CD4-positive, alpha-beta T cell (primary cell): ENCODE measurements around the gene MCCC2. TPM values are rescaled to one million over a fixed set of nuclear protein-coding genes. Genes with fewer than 3 reads are reported as not detected.

Source experiments
- ATAC-seq: fragments of 200-7000 bp; cut with Tn5 transposase; one replicate; pipeline ENCODE4 v1.10.0; 2022; ENCODE audit warnings: mild to moderate bottlenecking; ENCODE audit not compliant: poor library complexity
- CTCF ChIA-PET: fragments of 350-600 bp; sonication (Branson Sonifier 250); formaldehyde crosslinking; loops from one replicate; lab custom pipeline; 2021; ENCODE audit warnings: antibody characterized with exemption, inconsistent platforms; lab: Charles Lee
- POLR2A ChIA-PET: fragments of 350-600 bp; sonication (Branson Sonifier 250); formaldehyde crosslinking; loops from one replicate; lab custom pipeline; 2021; ENCODE audit warnings: antibody characterized with exemption, inconsistent platforms; lab: Charles Lee
- DNase-seq, 14 experiments: peaks; one replicate each; pipeline ENCODE4 v3.0.0-alpha.2; 2013 to 2020; ENCODE audit warnings: mixed read lengths in 2 of 14
- H3K27ac ChIP-seq, 2 donors: one replicate each; pipeline versions ENCODE4 v1.5.1 to v1.7.0; 2013; ENCODE audit warnings: low read length in 2 of 2, low read depth in 1 of 2, mild to moderate bottlenecking in 1 of 2
- H3K27me3 ChIP-seq, 2 experiments: 1 replicate in 1 of 2; 2 replicates in 1 of 2; pipeline versions ENCODE4 v1.6.1 to v1.7.0; 2013; ENCODE audit warnings: low read length in 2 of 2, control low read depth in 1 of 2, mild to moderate bottlenecking in 1 of 2, moderate library complexity in 1 of 2; ENCODE audit not compliant: insufficient read depth in 2 of 2, control insufficient read depth in 1 of 2
- H3K36me3 ChIP-seq: one replicate; pipeline ENCODE4 v1.6.1; 2013; ENCODE audit warnings: low read length, control low read depth; ENCODE audit not compliant: insufficient read depth
- H3K4me1 ChIP-seq: one replicate; pipeline ENCODE4 v1.6.1; 2013; ENCODE audit warnings: low read length, control low read depth; ENCODE audit not compliant: insufficient read depth
- H3K4me3 ChIP-seq: one replicate; pipeline ENCODE4 v1.5.1; 2013; ENCODE audit warnings: mild to moderate bottlenecking, low read length, moderate library complexity
- H3K9me3 ChIP-seq, 2 experiments: 1 replicate in 1 of 2; 2 replicates in 1 of 2; pipeline versions ENCODE4 v1.6.1 to v1.7.0; 2013; ENCODE audit warnings: low read length in 2 of 2, mild to moderate bottlenecking in 2 of 2, control low read depth in 1 of 2, moderate library complexity in 1 of 2; ENCODE audit not compliant: control insufficient read depth in 1 of 2, insufficient read depth in 1 of 2
- H3K27ac Mint-ChIP-seq: one replicate; pipeline ENCODE4 v1.8.0; 2020; ENCODE audit warnings: mixed read lengths
- H3K27me3 Mint-ChIP-seq: one replicate; pipeline ENCODE4 v1.8.0; 2021; ENCODE audit warnings: mixed read lengths
- H3K36me3 Mint-ChIP-seq: one replicate; pipeline ENCODE4 v1.8.0; 2021; ENCODE audit warnings: low read depth, mixed read lengths
- H3K4me1 Mint-ChIP-seq: one replicate; pipeline ENCODE4 v1.8.0; 2021; ENCODE audit warnings: low read depth, mixed read lengths
- H3K4me3 Mint-ChIP-seq: one replicate; pipeline ENCODE4 v1.8.0; 2020; ENCODE audit warnings: mild to moderate bottlenecking, mixed read lengths
- H3K9me3 Mint-ChIP-seq: one replicate; pipeline ENCODE4 v1.8.0; 2020; ENCODE audit warnings: mixed read lengths
- CTCF ChIP-seq: fragments of 200-600 bp; IDR thresholded peaks from one replicate; pipeline ENCODE4 v1.8.0; 2022; ENCODE audit warnings: antibody characterized with exemption, mild to moderate bottlenecking
- intact Hi-C, 2 experiments: fragments of 100-400 bp; cut with DNase I in 1 of 2; cut with micrococcal nuclease in 1 of 2; formaldehyde crosslinking; loops; one replicate each; pipeline versions ENCODE4 v1.15.1 to v1.9.0; 2023 to 2025; cut with DNase I, micrococcal nuclease
- total RNA-seq, 174 experiments: library from RNA in 2 of 174; stranded (reverse) in 2 of 174; gene quantifications; one replicate each; pipeline ENCODE4 v1.2.3 and lab custom pipeline; 2021 to 2026

The MCCC2 gene
- total RNA-seq, 2 experiments from 2014 or later, result 16.3 to 18.7 TPM

DNA sequence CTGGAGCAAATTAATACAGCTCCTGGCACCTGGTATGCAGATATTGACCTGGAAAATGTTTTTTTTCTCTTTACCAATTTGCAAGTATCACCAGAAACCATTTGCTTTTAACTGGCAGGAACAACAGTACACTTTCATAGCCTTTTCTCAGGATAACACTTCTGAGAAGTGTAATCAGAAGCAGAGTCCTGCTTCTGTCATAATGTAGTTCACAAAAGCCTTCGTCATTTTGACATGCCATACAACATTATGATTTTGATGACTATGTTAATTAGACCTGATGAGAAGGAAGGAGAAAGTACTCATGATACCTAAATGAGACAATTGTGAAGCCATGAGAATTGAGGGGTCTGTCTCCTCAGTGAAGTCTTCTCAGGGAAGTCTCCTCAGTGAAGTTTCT lies 90.8 kb downstream of the MCCC2 start:
- no peak overlapping the region for H3K4me3 ChIP-seq
- Mint-ChIP-seq H3K36me3 (no peaks in the 10 kb centered on the region), H3K27ac (no peak overlapping the region), H3K27me3 (peaks cover 53% of the 10 kb centered on the region), H3K4me3 (no peak overlapping the region), H3K9me3 (no peaks in the 10 kb centered on the region), H3K4me1 (no peaks in the 10 kb centered on the region)
- CTCF ChIA-PET, result no interaction called here
- POLR2A ChIA-PET, result no interaction called here
- no peaks in the 10 kb centered on the region for H3K36me3 ChIP-seq
- TF ChIP-seq CTCF, result no peak
- no peaks in the 10 kb centered on the region for H3K4me1 ChIP-seq
- ATAC-seq (no peak), DNase-seq (no peak)
- H3K9me3 ChIP-seq, result no peaks in the 10 kb centered on the region
- intact Hi-C loops, result no loop called here
- no peak overlapping the region for H3K27ac ChIP-seq
- H3K27me3 ChIP-seq, result peaks cover 0 to 8% of the 10 kb centered on the region in 2 experiments

DNA sequence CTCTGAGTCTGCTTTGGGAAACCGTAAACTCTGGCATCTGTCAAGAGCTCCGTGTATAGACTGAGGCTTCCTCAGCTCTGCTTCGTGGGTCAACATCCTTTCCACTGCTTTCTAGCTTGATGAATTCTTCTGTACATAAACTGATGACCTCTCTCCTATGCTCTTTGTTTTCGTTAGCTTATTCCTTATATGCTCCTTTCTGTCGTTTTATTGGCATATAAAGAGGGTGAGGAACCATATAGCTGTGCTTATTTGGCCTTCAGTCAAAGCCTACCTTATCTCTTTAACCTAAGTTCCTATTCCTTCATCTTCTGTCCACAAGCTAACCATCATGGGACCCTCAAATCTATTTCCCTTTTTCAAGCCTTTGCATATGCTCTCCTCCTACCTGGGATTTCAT lies 92.6 kb downstream of the MCCC2 start:
- H3K27me3 Mint-ChIP-seq, result peaks cover 61% of the 10 kb centered on the region
- CTCF ChIA-PET, result no interaction called here

DNA sequence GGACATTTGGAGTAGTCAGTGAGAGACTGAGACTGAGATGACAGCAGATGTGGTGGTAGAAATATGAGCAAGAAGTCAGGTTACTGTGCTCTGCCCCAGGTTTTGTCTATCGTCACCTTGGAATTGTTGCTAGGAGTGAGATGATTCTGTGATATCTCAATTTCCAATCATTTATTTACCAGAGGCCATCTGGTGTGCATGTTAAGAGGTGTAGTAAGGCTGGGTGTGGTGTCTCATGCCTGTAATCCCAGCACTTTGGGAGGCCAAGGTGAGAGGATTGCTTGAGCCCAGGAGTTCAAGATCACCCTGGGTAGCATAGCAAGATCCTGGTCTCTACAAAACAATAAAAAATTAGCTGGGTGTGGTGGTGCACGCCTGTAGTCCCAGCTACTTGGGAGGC lies 93.4 kb downstream of the MCCC2 start:
- no peaks in the 10 kb centered on the region for H3K4me1 Mint-ChIP-seq
- intact Hi-C loops, result no loop called here
- no peak for DNase-seq
- H3K9me3 Mint-ChIP-seq, result peaks cover 10% of the 10 kb centered on the region
- no peak overlapping the region for H3K27ac ChIP-seq
- H3K36me3 ChIP-seq, result no peaks in the 10 kb centered on the region
- ChIA-PET POLR2A (no interaction called here), CTCF (no interaction called here)
- no peak for TF ChIP-seq CTCF
- no peak overlapping the region for H3K4me3 Mint-ChIP-seq
- peaks cover 0 to 5% of the 10 kb centered on the region in 2 experiments for H3K9me3 ChIP-seq
- no peak for ATAC-seq
- H3K4me3 ChIP-seq, result no peak overlapping the region
- peaks cover 7 to 15% of the 10 kb centered on the region in 2 experiments for H3K27me3 ChIP-seq
- H3K27me3 Mint-ChIP-seq, result peaks cover 69% of the 10 kb centered on the region
- no peak overlapping the region for H3K27ac Mint-ChIP-seq
- H3K36me3 Mint-ChIP-seq, result no peaks in the 10 kb centered on the region
- no peaks in the 10 kb centered on the region for H3K4me1 ChIP-seq

More for the DNA sequence above, 92.6 kb downstream of the MCCC2 start:
- peaks cover 4 to 15% of the 10 kb centered on the region in 2 experiments for H3K27me3 ChIP-seq
- no peaks in the 10 kb centered on the region for H3K4me1 Mint-ChIP-seq
- no peak overlapping the region for H3K27ac Mint-ChIP-seq
- ATAC-seq (no peak), DNase-seq (no peak)
- no peak overlapping the region for H3K27ac ChIP-seq
- POLR2A ChIA-PET, result no interaction called here
- no peaks in the 10 kb centered on the region for H3K36me3 Mint-ChIP-seq
- H3K4me1 ChIP-seq, result no peaks in the 10 kb centered on the region
- H3K36me3 ChIP-seq, result no peaks in the 10 kb centered on the region
- peaks cover 0 to 5% of the 10 kb centered on the region in 2 experiments for H3K9me3 ChIP-seq
- H3K9me3 Mint-ChIP-seq, result peaks cover 2% of the 10 kb centered on the region
- no peak overlapping the region for H3K4me3 ChIP-seq
- TF ChIP-seq CTCF, result no peak
- no peak overlapping the region for H3K4me3 Mint-ChIP-seq
- intact Hi-C loops, result no loop called here
